GM19240 (cell line): ENCODE measurements around the gene SLC26A3.
"Not testable (repeated sequence)": the region's sequence is repeated elsewhere in the genome, so short reads cannot be mapped to it uniquely, and the experiment has no call there.

Source experiments
- DNase-seq: peaks from one replicate; pipeline ENCODE4 v3.0.0; 2011; ENCODE audit warnings: low spot score; ENCODE audit not compliant: insufficient read length

SLC26A3 gene

GRCh38 chr7:107803009-107803610 lies at the start of gene SLC26A3:
SLC26A3 (minus strand) TSS chr7:107803223; CDS start chr7:107794509, 8,714 bp downstream.
- DNase-seq = no peak

- DNase-seq = no peak
Observed at GRCh38 chr7:107850643-107851042, 47.6 kb upstream of the SLC26A3 start.

GRCh38 chr7:107850216-107850615 lies 47.2 kb upstream of the SLC26A3 start:
- DNase-seq = no peak

- not testable (repeated sequence) for DNase-seq
Observed at GRCh38 chr7:107848211-107848610, 45.2 kb upstream of the SLC26A3 start.

GRCh38 chr7:107847836-107848175 lies 44.8 kb upstream of the SLC26A3 start:
- DNase-seq = not testable (repeated sequence)

GRCh38 chr7:107847168-107847835 lies 44.3 kb upstream of the SLC26A3 start:
- no peak for DNase-seq

GRCh38 chr7:107846324-107846723 lies 43.3 kb upstream of the SLC26A3 start:
- no peak for DNase-seq

- DNase-seq = no peak
Observed at GRCh38 chr7:107843184-107843583, 40.2 kb upstream of the SLC26A3 start.

- no peak for DNase-seq
Observed at GRCh38 chr7:107842213-107842612, 39.2 kb upstream of the SLC26A3 start.

GRCh38 chr7:107838816-107839565 lies 36.0 kb upstream of the SLC26A3 start:
- no peak for DNase-seq

GRCh38 chr7:107838024-107838601 lies 35.1 kb upstream of the SLC26A3 start:
- DNase-seq = no peak

GRCh38 chr7:107837145-107837512 lies 34.1 kb upstream of the SLC26A3 start:
- DNase-seq = no peak

- DNase-seq = no peak
Observed at GRCh38 chr7:107836237-107837144, 33.5 kb upstream of the SLC26A3 start.

- DNase-seq = no peak
Observed at GRCh38 chr7:107834401-107834800, 31.4 kb upstream of the SLC26A3 start.

- DNase-seq = no peak
Observed at GRCh38 chr7:107833684-107834106, 30.7 kb upstream of the SLC26A3 start.

GRCh38 chr7:107830420-107830819 lies 27.4 kb upstream of the SLC26A3 start:
- no peak for DNase-seq

- DNase-seq = no peak
Observed at GRCh38 chr7:107828540-107828939, 25.5 kb upstream of the SLC26A3 start.

GRCh38 chr7:107827501-107827900 lies 24.5 kb upstream of the SLC26A3 start:
- no peak for DNase-seq

- DNase-seq = no peak
Observed at GRCh38 chr7:107826451-107826850, 23.4 kb upstream of the SLC26A3 start.

GRCh38 chr7:107824858-107825257 lies 21.8 kb upstream of the SLC26A3 start:
- no peak for DNase-seq

- DNase-seq = no peak
Observed at GRCh38 chr7:107818622-107819021, 15.6 kb upstream of the SLC26A3 start.
